NCI-H1694 treated with DMSO at 0.1 percent for 48 hours (cell line): ENCODE data around the gene TUBGCP4.

Experiments used
- DNase-seq: peaks from one replicate; lab custom pipeline; 2025; lab: John Stamatoyannopoulos, UW

TUBGCP4 gene

DNA sequence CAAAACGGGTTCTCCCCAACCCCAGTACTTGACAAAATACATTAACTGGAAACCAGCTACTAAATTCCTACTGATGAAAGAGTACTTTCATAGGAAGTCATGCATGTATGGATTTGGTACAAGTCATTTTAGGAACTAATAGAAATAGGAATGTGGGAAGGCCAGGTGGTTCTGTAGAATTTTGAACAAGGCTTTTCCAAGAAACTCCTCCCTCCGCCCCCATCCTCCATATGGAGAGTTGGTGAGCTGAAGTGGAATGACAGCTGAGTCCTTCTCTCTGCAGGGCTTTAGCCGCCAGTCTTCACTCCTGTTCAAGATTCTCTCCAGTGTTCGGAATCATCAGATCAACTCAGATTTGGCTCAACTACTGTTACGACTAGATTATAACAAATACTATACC is 33.2 kb downstream of the TUBGCP4 start:
- DNase-seq = no peak

DNA sequence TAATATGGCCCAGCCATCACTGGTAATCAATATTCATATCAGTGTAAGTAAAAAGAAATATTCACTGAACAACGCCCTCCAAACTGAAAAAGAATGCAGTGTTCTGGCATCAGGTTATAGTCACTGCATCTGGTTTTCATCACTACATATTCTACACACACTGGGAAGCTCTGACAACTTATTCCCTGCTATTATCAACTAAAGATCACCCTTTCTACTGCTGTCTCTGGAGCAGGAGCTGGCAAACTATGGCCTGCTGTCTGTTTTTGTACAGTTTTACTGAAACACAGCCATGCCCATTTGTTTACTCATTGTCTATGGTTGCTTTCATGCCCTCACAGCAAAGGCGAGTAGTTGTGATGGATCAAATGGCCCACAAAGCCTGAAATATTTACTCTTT is 35.3 kb downstream of the TUBGCP4 start:
- no peak for DNase-seq

DNA sequence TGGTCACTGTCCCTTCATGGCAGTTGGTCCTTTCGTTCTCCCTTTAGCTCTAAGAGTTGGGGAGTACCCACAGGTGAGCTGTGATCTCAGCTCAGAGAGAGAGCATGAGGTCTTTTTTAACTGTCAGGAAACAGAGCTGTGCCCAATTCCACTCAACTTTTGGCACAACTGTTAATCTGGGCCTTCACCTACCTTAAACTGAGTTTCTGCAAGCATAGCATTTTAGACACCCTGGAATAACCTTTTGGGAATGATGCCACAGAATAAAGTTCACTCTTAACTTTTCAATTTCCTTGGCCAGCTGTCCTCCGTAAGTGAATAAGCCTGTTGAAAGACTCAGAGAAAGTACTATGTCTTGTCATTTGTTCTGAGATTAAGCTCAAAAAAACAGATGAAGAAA is 35.9 kb downstream of the TUBGCP4 start:
- DNase-seq = no peak

DNA sequence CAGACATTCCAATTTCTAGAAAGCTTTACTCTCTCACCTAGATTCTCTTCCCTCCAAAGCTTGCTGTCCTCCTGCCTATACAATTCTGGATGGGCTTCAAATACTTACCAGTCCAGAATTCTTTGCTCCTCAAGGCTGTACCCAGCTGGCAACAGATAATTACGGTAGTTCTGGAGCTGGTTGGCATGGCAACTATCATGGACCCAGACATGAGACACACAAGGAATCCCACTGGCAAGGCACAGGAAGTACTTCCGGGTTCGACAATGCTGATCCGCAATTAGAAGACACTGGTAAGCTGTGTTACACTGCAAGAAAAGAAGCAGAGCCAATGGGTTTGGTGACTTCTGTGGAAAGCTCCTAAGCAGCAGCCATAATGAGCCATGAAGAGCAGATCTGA is 37.9 kb downstream of the TUBGCP4 start:
- DNase-seq = no peak

DNA sequence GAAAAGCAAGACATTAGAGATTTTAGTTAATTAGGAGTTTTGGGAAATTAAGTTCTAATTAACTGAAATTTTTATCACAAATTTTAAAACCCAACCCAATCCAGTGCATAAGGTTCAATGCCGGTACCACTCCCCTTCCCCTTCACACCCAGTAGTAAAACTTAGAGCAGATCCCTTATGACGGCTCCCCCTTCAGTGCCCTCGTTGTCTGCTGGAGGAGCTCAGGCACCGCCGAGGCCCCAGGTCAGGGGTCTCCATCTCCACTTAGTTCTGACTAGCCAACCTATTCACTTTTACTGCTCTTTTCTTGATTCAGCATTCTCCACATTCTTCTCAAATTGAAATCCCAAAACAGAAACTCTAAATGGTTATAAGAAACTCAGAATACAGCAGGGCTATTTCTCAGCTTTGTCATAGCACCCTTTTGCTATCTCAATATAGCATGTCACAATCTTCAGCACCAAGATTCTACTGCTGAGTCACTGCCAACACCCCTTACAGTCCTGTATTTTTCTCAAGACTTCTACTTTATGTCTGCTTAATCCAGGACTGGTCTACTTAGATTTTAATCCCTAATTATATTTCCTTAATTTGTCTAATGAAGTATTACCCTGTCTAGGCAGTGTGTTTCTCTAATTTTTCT is 39.8 kb downstream of the TUBGCP4 start:
- no peak for DNase-seq

DNA sequence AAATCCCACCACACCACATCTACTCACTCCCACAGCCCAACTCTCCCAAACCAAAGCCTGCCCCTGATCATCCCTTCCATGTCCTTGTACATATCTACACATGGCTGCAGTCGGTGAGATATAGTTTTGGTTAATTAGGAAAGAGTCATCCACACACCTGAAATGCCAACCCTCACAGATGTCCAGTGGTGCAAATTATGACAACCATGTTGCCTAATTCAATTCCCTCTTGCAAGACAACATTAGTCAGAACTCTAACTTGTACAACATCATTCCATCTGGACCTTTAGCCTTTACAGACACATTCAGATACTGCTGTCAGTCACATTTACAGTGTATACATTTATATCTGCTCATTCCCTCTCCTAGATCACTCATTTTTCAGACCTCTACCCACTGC is 41.2 kb downstream of the TUBGCP4 start:
- no peak for DNase-seq

- DNase-seq = no peak
Measured at GRCh38 chr15:43414196-43414595, 43.3 kb downstream of the TUBGCP4 start.

DNA sequence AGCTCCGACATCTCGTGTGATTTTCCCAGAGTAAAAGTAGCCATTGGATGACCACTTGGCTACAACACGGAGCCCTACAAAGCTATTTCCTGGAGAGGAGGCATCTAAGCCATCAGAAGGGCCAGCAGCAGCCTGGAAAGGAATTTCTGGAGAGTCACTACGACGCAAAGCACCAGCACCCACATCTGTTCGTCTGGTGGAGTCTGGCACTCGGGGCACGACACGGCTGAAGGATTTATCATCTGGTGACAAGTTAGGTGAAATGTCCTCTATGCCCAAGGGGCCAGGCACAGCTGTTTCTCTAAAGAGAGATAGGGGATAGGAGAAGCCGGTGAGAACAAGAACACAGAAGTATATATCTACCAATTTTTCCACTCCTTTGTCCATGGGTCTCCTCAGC is 49.5 kb downstream of the TUBGCP4 start:
- no peak for DNase-seq

- no peak for DNase-seq
Measured at GRCh38 chr15:43420876-43421275, 50.0 kb downstream of the TUBGCP4 start.

DNA sequence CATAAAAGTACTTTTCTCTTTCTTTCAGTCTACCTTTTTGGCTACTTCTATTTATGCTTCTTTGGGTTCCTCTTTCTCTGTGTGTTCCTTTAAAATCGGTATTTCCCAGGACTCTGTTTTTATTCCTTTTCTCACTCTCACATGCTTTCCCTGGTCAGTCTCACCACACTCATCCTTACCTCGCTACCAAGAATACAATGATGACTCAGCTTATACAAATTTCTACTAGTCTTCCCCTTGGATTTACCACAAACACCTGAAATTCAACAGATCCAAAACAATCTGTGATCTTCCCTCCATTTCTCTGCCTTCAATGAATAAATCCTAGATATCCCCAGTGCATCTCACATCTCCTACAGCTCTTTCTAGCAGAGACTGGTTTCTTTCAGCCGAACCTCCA is 52.9 kb downstream of the TUBGCP4 start:
- no peak for DNase-seq

DNA sequence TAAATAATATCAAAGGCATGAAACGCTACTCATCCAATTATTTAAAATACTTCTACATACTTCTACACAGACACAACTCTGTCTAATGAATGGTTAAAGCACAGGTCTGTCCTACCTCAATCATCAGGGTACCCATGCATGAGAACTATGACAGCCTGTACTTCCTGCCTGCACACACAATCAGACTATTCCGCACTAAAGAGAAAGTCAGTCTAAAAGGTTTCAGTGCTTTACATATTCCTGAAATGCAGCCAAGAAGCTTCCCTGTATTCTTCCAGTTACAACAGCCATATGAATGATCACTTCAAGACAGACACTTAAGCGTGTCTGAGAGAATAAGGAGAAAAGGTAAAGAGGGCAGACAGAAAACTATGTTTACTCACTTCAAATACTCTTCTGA is 58.8 kb downstream of the TUBGCP4 start:
- DNase-seq = no peak

DNA sequence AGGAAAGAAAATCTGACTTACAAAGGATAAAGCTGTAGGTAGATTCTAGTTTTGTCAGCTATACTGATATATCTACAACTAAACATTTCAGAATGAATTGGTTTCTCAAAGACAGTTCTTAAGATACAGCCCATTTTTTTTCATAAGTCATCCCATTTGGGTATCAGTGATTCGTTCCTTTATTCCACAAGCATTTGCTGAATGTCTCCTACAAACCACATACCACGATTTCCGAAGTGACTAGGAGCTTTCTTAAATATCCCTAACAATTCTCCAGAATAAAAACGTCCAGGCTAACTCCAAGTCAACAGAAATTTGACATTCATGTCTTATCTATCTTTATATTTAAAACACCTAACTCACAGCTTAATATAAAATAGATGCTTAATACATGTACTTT is 62.3 kb downstream of the TUBGCP4 start:
- DNase-seq = no peak

- DNase-seq = no peak
Measured at GRCh38 chr15:43433661-43434303, 62.9 kb downstream of the TUBGCP4 start.

- DNase-seq = no peak
Measured at GRCh38 chr15:43434446-43434845, 63.5 kb downstream of the TUBGCP4 start.

- DNase-seq = no peak
Measured at GRCh38 chr15:43436395-43436794, 65.5 kb downstream of the TUBGCP4 start.

DNA sequence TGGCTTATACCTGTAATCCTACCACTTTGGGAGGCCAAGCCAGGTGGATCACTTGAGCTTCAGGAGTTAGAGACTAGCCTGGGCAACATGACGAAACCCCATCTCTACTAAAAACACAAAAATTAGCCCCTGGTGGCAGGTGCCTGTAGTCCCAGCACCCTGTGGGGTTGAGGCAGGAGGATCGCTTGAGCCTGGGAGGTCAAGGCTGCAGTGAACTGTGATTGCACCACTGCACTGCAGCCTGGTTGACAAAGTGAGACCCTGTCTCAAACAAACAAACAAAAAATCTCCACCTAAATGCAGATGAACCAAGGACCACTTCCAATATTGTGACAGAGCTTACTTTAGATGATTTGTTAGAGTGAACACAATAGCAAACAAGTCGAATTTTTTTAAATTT is 68.4 kb downstream of the TUBGCP4 start:
- DNase-seq = no peak

DNA sequence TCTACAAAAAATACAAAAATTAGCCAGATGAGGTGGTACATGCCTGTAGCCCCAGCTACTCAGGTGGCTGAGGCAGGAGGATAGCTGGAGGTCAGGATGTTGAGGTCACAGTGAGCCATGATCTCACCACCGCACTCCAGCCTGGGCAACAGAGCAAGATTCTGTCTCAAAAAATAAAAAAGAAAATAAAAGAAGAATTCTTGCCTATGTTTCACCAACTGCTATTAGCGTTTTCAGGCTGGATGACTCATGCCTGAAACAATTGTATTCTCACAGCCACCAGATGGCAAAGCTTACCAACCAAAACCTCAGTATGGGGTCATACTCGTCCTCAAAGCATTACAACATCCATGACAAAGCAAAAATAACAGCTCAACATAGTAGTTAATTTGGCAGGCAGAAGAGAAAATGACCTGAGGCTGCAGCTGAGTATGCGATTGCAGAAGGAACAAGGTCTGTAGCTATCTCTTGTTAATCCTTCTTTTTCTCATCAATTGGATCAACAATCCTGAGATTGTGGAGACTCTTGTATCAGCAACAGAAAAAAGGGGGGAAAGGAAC is 69.9 kb downstream of the TUBGCP4 start:
- peak; percentile 74 for DNase-seq

DNA sequence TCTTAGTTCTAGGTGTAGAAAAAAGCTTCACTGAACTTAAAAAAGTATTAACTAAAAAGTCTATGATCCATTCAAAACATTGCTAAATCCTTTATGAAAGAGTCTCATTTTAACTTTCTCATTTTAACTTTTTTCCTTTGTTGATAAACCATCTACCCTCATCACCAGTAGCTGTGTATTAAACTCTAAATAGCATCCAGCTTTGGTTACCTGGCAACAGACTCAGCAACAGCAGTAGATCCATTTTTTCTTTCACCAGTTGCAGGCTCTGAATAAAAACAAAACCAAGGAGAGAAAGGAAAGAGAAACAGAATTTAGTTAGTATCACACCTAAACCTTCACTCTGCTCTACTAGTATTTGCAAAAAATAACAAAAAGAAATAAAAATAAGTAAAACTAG is 70.4 kb downstream of the TUBGCP4 start:
- peak; percentile 50 for DNase-seq

- DNase-seq = no peak
Measured at GRCh38 chr15:43446344-43446743, 75.4 kb downstream of the TUBGCP4 start.

DNA sequence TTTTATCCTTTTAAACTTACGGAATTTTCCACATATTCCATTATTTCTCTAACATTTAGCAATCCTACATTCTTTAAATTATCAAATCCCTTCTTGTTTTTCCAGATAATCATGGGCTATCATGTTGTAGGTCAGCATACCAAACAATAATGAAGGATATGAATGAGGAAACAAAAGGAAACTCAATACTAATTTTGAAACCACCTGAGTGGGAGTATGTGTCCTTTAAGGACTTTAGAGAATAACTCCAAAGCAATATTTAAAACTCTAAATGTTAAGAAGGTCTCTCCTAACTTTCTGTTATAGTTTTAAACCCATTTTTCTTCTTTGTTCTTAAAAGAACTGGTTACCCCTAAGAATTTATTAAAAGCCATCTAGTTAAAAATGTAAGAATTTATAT is 79.1 kb downstream of the TUBGCP4 start:
- DNase-seq = no peak
